ENCODE data around the gene SLC6A1. TPM values are rescaled to one million over a fixed set of nuclear protein-coding genes. Genes with fewer than 3 reads are reported as not detected.

Gene SLC6A1
- total RNA-seq, 1 experiment from 2014 or later, result not detected

DNA sequence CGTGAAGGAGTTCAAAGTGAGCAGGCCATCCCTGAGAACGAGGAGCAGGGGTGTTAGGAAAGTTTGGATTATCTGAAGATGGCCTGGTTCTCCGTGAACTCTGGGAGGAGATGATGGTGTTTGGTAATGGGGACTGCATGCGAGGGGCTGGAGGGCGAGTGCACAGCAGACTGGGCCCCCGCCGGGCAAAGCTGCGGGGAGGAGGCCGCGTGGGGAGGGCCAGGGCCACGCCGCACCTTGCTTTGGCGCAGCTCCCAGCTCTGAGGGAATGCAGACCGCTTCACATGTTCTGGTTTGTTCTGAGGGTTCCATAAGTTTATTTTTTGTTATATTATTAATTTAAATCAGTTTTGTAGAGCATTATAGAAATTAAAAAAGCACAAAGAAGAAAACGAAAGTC, 22.2 kb downstream of the SLC6A1 start:
- no peaks in the 10 kb centered on the region; a peak in 1 of 5 replicates for H3K9me3 Mint-ChIP-seq
- Histone ChIP-seq H2BK15ac (ENCODE audit: low read depth, low read length) (no peak overlapping the region), H3K4me2 (ENCODE audit: insufficient read depth, insufficient read length, low read length) (no peak overlapping the region), H2BK12ac (ENCODE audit: insufficient read length, low read depth, low read length) (no peak overlapping the region), H4K8ac (replicated peaks; ENCODE audit: insufficient read length, low read depth, low read length) (no peak overlapping the region), H3K14ac (ENCODE audit: insufficient read depth, low read length) (no peak overlapping the region), H3K79me2 (ENCODE audit: insufficient read depth, low read length) (no peaks in the 10 kb centered on the region), H3K56ac (ENCODE audit: insufficient read length, low read depth, low read length) (no peak overlapping the region), H4K5ac (ENCODE audit: insufficient read length, low read depth, low read length) (no peak overlapping the region), H3K9me3 (ENCODE audit: control insufficient read depth, low read depth, low read length) (no peaks in the 10 kb centered on the region), H2AFZ (ENCODE audit: low read length) (no peak overlapping the region), H3K4ac (ENCODE audit: low read depth, low read length) (no peak overlapping the region), H3K23ac (ENCODE audit: insufficient read length, low read depth, low read length) (no peak overlapping the region), H3K79me1 (ENCODE audit: insufficient read depth, low read depth, low read length, poor library complexity, severe bottlenecking) (no peaks in the 10 kb centered on the region), H2BK120ac (ENCODE audit: low read depth, low read length, poor library complexity, severe bottlenecking) (no peak overlapping the region), H3K23me2 (ENCODE audit: insufficient read length, low read depth, low read length, poor library complexity, severe bottlenecking) (no peaks in the 10 kb centered on the region), H4K20me1 (ENCODE audit: control insufficient read depth, insufficient read depth, insufficient read length) (no peaks in the 10 kb centered on the region), H3K9ac (ENCODE audit: extremely low read depth, insufficient read length, low read length) (no peak overlapping the region), H2BK20ac (ENCODE audit: low read depth, low read length, poor library complexity, severe bottlenecking) (no peak overlapping the region), H3K4me1 (ENCODE audit: insufficient read depth, low read length) (no peaks in the 10 kb centered on the region; the same call in 1 of the 2 replicates), H2BK5ac (ENCODE audit: insufficient read length, low read length) (no peak overlapping the region), H3K27me3 (ENCODE audit: insufficient read depth, low read length) (no peaks in the 10 kb centered on the region), H3T11ph (ENCODE audit: low read length) (no peak overlapping the region), H2AK5ac (ENCODE audit: insufficient read length, low read length) (no peak overlapping the region), H3K27ac (ENCODE audit: insufficient read length, low read depth, low read length) (no peak overlapping the region), H3K18ac (ENCODE audit: insufficient read length, low read depth, low read length) (no peak overlapping the region), H4K91ac (ENCODE audit: insufficient read length, low read depth, low read length) (no peak overlapping the region)
- TF ChIP-seq, protein P1, sequence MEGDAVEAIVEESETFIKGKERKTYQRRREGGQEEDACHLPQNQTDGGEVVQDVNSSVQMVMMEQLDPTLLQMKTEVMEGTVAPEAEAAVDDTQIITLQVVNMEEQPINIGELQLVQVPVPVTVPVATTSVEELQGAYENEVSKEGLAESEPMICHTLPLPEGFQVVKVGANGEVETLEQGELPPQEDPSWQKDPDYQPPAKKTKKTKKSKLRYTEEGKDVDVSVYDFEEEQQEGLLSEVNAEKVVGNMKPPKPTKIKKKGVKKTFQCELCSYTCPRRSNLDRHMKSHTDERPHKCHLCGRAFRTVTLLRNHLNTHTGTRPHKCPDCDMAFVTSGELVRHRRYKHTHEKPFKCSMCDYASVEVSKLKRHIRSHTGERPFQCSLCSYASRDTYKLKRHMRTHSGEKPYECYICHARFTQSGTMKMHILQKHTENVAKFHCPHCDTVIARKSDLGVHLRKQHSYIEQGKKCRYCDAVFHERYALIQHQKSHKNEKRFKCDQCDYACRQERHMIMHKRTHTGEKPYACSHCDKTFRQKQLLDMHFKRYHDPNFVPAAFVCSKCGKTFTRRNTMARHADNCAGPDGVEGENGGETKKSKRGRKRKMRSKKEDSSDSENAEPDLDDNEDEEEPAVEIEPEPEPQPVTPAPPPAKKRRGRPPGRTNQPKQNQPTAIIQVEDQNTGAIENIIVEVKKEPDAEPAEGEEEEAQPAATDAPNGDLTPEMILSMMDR (conservative IDR thresholded peaks at IDR 0.05), result no peak
- H3K4me3 Mint-ChIP-seq, result no peak overlapping the region
- H3K4me1 Mint-ChIP-seq, result peaks cover 4% of the 10 kb centered on the region in 2 experiments
- no peak overlapping the region for H3K27ac Mint-ChIP-seq
- no CpG with 5 or more reads among the region's 15 CpGs for WGBS (ENCODE audit: extremely low coverage, insufficient read length, low lambda C conversion rate)
- DNase-seq, result no peak
- no peaks in the 10 kb centered on the region for H3K36me3 Mint-ChIP-seq (ENCODE audit: insufficient read depth in 1 of 3, low read depth in 3 of 3)
- peaks cover 4% of the 10 kb centered on the region; the same call in 1 of the 2 replicates for H3K27me3 Mint-ChIP-seq (ENCODE audit: low read depth)
